OCI-LY1 (cell line): Measurements from ENCODE around the gene AFF1.

Experiments
- H2AFZ ChIP-seq: fragments of 200-600 bp; sonication (generic), shearing (Covaris generic); 2 replicates; pipeline ENCODE4 v1.6.0; 2014; ENCODE audit warnings: antibody characterized with exemption, mild to moderate bottlenecking, low read length
- H3F3A ChIP-seq: fragments of 200-600 bp; sonication (generic), shearing (Covaris generic); 2 replicates; pipeline ENCODE4 v1.6.0; 2014; ENCODE audit warnings: mild to moderate bottlenecking, antibody characterized with exemption, low read length, moderate library complexity; ENCODE audit not compliant: insufficient read depth
- H3K27ac ChIP-seq: fragments of 200-600 bp; sonication (generic); 2 replicates; pipeline ENCODE4 v1.5.1; 2014; ENCODE audit warnings: low read length, mixed run types, mild to moderate bottlenecking, low read depth; ENCODE audit not compliant: poor library complexity, severe bottlenecking
- H3K27me3 ChIP-seq: fragments of 200-600 bp; sonication (generic); 2 replicates; pipeline ENCODE4 v1.6.0; 2014; ENCODE audit warnings: antibody characterized with exemption, mild to moderate bottlenecking, low read length, moderate library complexity; ENCODE audit not compliant: insufficient read depth
- H3K36me3 ChIP-seq: fragments of 200-600 bp; sonication (generic); 2 replicates; pipeline ENCODE4 v1.6.1; 2014; ENCODE audit warnings: mild to moderate bottlenecking, antibody characterized with exemption, low read length, moderate library complexity, mixed read lengths; ENCODE audit not compliant: insufficient read depth
- H3K4me1 ChIP-seq: fragments of 200-600 bp; sonication (generic); 2 replicates; pipeline ENCODE4 v1.5.1; 2014; ENCODE audit warnings: mild to moderate bottlenecking, low read length, moderate library complexity; ENCODE audit not compliant: insufficient read depth, severe bottlenecking
- H3K4me2 ChIP-seq: fragments of 200-600 bp; sonication (generic), shearing (Covaris generic); 2 replicates; pipeline ENCODE4 v1.6.1; 2014; ENCODE audit warnings: low read length
- H3K4me3 ChIP-seq: fragments of 200-600 bp; sonication (generic); 2 replicates; pipeline ENCODE4 v1.5.1; 2014; ENCODE audit warnings: low read length, low read depth, mild to moderate bottlenecking, mixed read lengths; ENCODE audit not compliant: poor library complexity, severe bottlenecking
- H3K79me2 ChIP-seq: fragments of 200-600 bp; shearing (Covaris generic); 2 replicates; pipeline ENCODE4 v1.6.1; 2016; ENCODE audit warnings: mixed run types, low read length, mixed read lengths; ENCODE audit not compliant: insufficient read depth
- H3K9ac ChIP-seq: fragments of 200-600 bp; sonication (generic), shearing (Covaris generic); 2 replicates; pipeline ENCODE4 v1.6.1; 2014; ENCODE audit warnings: mild to moderate bottlenecking, low read length, mixed read lengths
- H3K9me2 ChIP-seq: fragments of 200-600 bp; sonication (generic), shearing (Covaris generic); 2 replicates; pipeline ENCODE4 v1.6.1; 2014; ENCODE audit warnings: low read depth, mild to moderate bottlenecking, low read length, mixed read lengths
- H3K9me3 ChIP-seq: fragments of 200-600 bp; shearing (Covaris generic); 2 replicates; pipeline ENCODE4 v1.6.1; 2014; ENCODE audit warnings: low read length, mixed read lengths
- H4K20me1 ChIP-seq: fragments of 200-600 bp; sonication (generic), shearing (Covaris generic); 2 replicates; pipeline ENCODE4 v1.6.0; 2016; ENCODE audit warnings: mild to moderate bottlenecking, low read length; ENCODE audit not compliant: insufficient read depth
- EZH2 ChIP-seq: fragments of 200-600 bp; sonication (generic), shearing (Covaris generic); IDR thresholded peaks from 2 replicates; pipeline ENCODE4 v1.8.0; 2017; ENCODE audit warnings: borderline replicate concordance, mixed run types, mild to moderate bottlenecking, antibody characterized with exemption, low read length, moderate library complexity, mixed read lengths
- TF ChIP-seq, protein P1 (sequence below): fragments of 200-600 bp; sonication (generic), shearing (Covaris generic); IDR thresholded peaks from 2 replicates; pipeline ENCODE4 v1.5.1; 2017; ENCODE audit warnings: mild to moderate bottlenecking, antibody characterized with exemption, low read length, moderate library complexity, mixed read lengths

AFF1 gene

DNA sequence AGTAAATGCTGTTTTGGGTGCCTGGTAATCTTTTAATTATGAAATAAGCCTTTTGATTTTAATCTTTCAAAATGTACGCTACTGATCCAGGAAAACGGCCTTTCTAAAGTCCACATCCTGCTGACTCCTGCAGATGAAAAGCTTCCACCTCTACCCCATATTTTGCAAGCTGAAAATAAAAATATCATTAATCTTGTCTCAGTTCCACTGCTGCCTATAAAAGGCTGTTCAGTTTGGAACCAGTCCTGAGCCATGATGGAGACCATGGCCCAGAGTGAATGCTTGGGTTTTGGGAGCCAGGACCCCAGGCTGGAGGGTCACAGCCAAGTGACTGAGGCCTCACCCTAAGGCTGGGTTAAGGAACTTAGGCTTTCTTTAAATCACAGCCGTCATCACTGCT lies 110.8 kb downstream of the AFF1 start:
- Histone ChIP-seq H2AFZ (no peak overlapping the region), H4K20me1 (no peaks in the 10 kb centered on the region), H3K9me2 (no peaks in the 10 kb centered on the region), H3K27me3 (no peaks in the 10 kb centered on the region), H3K4me2 (no peak overlapping the region), H3F3A (no peaks in the 10 kb centered on the region), H3K4me1 (peaks cover 5% of the 10 kb centered on the region), H3K9ac (no peak overlapping the region), H3K4me3 (no peak overlapping the region), H3K36me3 (peaks cover 6% of the 10 kb centered on the region; the same call in 1 of the 2 replicates), H3K79me2 (no peaks in the 10 kb centered on the region), H3K27ac (no peak overlapping the region), H3K9me3 (no peaks in the 10 kb centered on the region)
- TF ChIP-seq EZH2: no peak
- TF ChIP-seq, protein P1, sequence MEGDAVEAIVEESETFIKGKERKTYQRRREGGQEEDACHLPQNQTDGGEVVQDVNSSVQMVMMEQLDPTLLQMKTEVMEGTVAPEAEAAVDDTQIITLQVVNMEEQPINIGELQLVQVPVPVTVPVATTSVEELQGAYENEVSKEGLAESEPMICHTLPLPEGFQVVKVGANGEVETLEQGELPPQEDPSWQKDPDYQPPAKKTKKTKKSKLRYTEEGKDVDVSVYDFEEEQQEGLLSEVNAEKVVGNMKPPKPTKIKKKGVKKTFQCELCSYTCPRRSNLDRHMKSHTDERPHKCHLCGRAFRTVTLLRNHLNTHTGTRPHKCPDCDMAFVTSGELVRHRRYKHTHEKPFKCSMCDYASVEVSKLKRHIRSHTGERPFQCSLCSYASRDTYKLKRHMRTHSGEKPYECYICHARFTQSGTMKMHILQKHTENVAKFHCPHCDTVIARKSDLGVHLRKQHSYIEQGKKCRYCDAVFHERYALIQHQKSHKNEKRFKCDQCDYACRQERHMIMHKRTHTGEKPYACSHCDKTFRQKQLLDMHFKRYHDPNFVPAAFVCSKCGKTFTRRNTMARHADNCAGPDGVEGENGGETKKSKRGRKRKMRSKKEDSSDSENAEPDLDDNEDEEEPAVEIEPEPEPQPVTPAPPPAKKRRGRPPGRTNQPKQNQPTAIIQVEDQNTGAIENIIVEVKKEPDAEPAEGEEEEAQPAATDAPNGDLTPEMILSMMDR: no peak

DNA sequence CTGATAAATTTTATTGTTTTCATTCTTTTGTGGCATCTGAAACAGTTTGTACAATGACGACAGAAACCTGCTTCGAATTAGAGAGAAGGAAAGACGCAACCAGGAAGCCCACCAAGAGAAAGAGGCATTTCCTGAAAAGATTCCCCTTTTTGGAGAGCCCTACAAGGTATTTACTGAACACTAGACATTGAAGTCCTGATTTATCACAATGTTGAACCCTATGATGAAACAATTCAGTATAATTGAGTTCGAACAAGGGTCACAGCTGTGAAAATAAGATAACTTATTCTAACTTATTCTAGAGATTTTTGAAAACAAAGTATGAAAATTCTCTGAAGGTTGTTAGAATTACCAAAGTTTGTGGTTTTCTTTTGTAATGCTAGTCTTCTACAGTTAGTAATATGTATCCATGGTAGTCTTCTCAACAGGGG lies 111.3 kb downstream of the AFF1 start:
- H3K9me2 ChIP-seq: no peaks in the 10 kb centered on the region
- H4K20me1 ChIP-seq: no peaks in the 10 kb centered on the region
- no peak overlapping the region for H3K27ac ChIP-seq
- no peaks in the 10 kb centered on the region for H3K79me2 ChIP-seq
- H3K4me1 ChIP-seq: peaks cover 5% of the 10 kb centered on the region
- H3F3A ChIP-seq: no peaks in the 10 kb centered on the region
- no peaks in the 10 kb centered on the region for H3K9me3 ChIP-seq
- no peak overlapping the region for H3K4me2 ChIP-seq
- H2AFZ ChIP-seq: no peak overlapping the region
- H3K9ac ChIP-seq: no peak overlapping the region
- H3K4me3 ChIP-seq: no peak overlapping the region
- H3K36me3 ChIP-seq: peaks cover 6% of the 10 kb centered on the region; the same call in 1 of the 2 replicates
- no peaks in the 10 kb centered on the region for H3K27me3 ChIP-seq
- TF ChIP-seq, protein P1: no peak
- TF ChIP-seq EZH2: no peak

DNA sequence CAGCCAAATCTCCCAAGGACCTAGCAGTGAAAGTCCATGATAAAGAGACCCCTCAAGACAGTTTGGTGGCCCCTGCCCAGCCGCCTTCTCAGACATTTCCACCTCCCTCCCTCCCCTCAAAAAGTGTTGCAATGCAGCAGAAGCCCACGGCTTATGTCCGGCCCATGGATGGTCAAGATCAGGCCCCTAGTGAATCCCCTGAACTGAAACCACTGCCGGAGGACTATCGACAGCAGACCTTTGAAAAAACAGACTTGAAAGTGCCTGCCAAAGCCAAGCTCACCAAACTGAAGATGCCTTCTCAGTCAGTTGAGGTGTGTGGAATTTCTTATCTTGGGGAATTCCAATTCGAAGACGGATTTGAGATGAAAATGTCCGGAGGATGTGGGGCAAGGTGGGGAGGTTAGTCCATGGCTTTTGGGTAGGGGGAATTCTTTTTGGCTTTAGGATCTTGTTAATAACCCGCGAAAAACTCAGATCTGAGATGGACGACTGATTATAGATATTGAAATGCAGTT lies 112.5 kb downstream of the AFF1 start:
- Histone ChIP-seq H3K4me2 (no peak overlapping the region), H3K27ac (no peak overlapping the region), H3K9ac (no peak overlapping the region), H3F3A (no peaks in the 10 kb centered on the region), H3K9me2 (no peaks in the 10 kb centered on the region), H4K20me1 (no peaks in the 10 kb centered on the region), H3K36me3 (peaks cover 6% of the 10 kb centered on the region; the same call in 1 of the 2 replicates), H3K27me3 (no peaks in the 10 kb centered on the region), H2AFZ (no peak overlapping the region), H3K4me1 (peaks cover 5% of the 10 kb centered on the region), H3K4me3 (no peak overlapping the region), H3K9me3 (no peaks in the 10 kb centered on the region), H3K79me2 (no peaks in the 10 kb centered on the region)
- TF ChIP-seq, protein P1: no peak
- no peak for TF ChIP-seq EZH2
